Stomach smooth muscle (tissue), 2 donors: ENCODE results near the gene EYA2.

Source experiments
- H3K27ac ChIP-seq: one replicate; pipeline ENCODE4 v1.7.0; 2013; ENCODE audit warnings: mild to moderate bottlenecking, low read length, inconsistent platforms
- H3K27me3 ChIP-seq, 2 donors: one replicate each; pipeline ENCODE4 v1.7.0; 2013; ENCODE audit warnings: low read length in 2 of 2; ENCODE audit not compliant: insufficient read depth in 2 of 2, control insufficient read depth in 1 of 2
- H3K36me3 ChIP-seq, 2 donors: one replicate each; pipeline ENCODE4 v1.7.0; 2013; ENCODE audit warnings: low read length in 2 of 2; ENCODE audit not compliant: control insufficient read depth in 2 of 2, insufficient read depth in 2 of 2
- H3K4me1 ChIP-seq: one replicate; pipeline ENCODE4 v1.7.0; 2013; ENCODE audit warnings: low read length; ENCODE audit not compliant: control insufficient read depth, insufficient read depth
- H3K4me3 ChIP-seq, 2 donors: one replicate each; pipeline ENCODE4 v1.7.0; 2013; ENCODE audit warnings: low read length in 2 of 2
- H3K9ac ChIP-seq, 2 donors: one replicate each; pipeline ENCODE4 v1.7.0; 2013; ENCODE audit warnings: low read length in 2 of 2, mild to moderate bottlenecking in 1 of 2
- H3K9me3 ChIP-seq, 2 donors: one replicate each; pipeline ENCODE4 v1.7.0; 2013; ENCODE audit warnings: low read length in 2 of 2; ENCODE audit not compliant: control insufficient read depth in 2 of 2
- donor health status: healthy.
- donor health status: Pancreatic carcinoma.

Gene EYA2

DNA sequence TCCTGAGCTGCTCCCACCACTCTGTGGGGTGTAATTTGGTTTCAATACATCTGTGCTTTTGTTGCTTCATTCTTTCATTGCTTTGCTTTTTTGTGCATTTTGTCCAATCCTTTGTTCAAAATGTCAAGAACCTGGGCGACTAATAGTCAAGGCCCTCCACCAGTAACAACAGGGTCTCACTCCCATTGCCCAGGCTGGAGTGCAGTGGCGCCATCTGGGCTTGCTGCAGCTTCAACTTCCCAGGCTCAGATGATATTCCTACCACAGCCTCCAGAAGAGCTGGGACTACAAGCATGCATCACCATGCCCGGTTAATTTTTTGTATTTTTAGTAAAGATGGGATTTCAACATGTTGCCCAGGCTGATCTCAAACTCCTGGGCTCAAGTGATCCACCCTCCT is 169.2 kb downstream of the EYA2 start:
- no peak overlapping the region for H3K4me3 ChIP-seq
- no peaks in the 10 kb centered on the region for H3K36me3 ChIP-seq
- no peaks in the 10 kb centered on the region for H3K4me1 ChIP-seq
- H3K9me3 ChIP-seq, result peaks cover 9 to 27% of the 10 kb centered on the region in 2 donors
- no peak overlapping the region for H3K9ac ChIP-seq
- H3K27me3 ChIP-seq, result peaks cover 0 to 2% of the 10 kb centered on the region in 2 donors
- no peak overlapping the region for H3K27ac ChIP-seq

DNA sequence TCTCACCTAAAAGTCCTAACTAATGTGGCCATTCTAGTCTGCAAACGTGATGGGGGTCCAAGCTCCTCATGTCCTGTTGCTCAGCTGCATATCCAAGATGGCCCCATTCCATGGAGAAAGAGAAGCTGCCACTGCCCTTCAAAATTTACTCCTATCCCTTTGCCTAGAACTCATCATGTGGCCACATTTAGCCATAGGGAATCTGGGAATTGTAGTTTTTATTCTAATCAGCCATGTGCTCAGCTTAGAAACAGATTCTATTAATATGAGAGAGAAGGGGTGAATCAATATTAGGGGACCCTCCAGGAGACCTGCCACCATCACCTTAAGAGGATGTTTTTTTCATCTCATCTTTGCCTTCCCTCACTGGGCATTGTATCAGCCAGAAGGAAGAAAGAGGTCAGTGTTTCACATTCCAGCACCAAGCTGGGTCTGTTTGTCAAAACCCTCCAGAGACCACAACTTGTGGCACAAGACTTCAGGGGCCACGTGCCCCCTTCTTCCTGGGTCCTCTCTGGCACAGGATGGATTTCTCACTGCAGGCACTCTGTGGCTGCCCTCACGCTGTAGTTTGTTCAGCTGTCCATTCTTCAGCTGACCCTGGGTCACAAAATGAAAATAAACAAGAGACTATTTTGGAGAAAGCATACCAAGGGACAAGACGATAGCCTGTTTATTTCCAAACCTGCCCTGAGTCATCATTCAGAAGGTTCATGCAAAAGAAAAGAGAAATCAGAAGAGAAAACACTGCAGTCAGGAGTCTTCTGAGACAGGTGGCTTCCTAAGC is 172.0 kb downstream of the EYA2 start:
- no peak overlapping the region for H3K9ac ChIP-seq
- no peaks in the 10 kb centered on the region for H3K36me3 ChIP-seq
- no peaks in the 10 kb centered on the region for H3K4me1 ChIP-seq
- H3K9me3 ChIP-seq, result peaks cover 9 to 23% of the 10 kb centered on the region in 2 donors
- peaks cover 0 to 2% of the 10 kb centered on the region in 2 donors for H3K27me3 ChIP-seq
- H3K27ac ChIP-seq, result no peak overlapping the region
- H3K4me3 ChIP-seq, result no peak overlapping the region

- no peak overlapping the region for H3K9ac ChIP-seq
- no peaks in the 10 kb centered on the region for H3K4me1 ChIP-seq
- H3K9me3 ChIP-seq, result peaks cover 9 to 23% of the 10 kb centered on the region in 2 donors
- H3K27ac ChIP-seq, result no peak overlapping the region
- H3K4me3 ChIP-seq, result no peak overlapping the region
- no peaks in the 10 kb centered on the region for H3K36me3 ChIP-seq
- H3K27me3 ChIP-seq, result peaks cover 0 to 2% of the 10 kb centered on the region in 2 donors
These were observed 173.1 kb downstream of the EYA2 start for GRCh38 chr20:47067776-47068175.

GRCh38 chr20:47070176-47070575 is 175.5 kb downstream of the EYA2 start:
- Histone ChIP-seq H3K4me3 (no peak overlapping the region), H3K4me1 (no peaks in the 10 kb centered on the region), H3K9me3 (peaks cover 9 to 23% of the 10 kb centered on the region in 2 donors), H3K27ac (no peak overlapping the region), H3K36me3 (no peaks in the 10 kb centered on the region), H3K27me3 (peaks cover 0 to 2% of the 10 kb centered on the region in 2 donors), H3K9ac (no peak overlapping the region)

DNA sequence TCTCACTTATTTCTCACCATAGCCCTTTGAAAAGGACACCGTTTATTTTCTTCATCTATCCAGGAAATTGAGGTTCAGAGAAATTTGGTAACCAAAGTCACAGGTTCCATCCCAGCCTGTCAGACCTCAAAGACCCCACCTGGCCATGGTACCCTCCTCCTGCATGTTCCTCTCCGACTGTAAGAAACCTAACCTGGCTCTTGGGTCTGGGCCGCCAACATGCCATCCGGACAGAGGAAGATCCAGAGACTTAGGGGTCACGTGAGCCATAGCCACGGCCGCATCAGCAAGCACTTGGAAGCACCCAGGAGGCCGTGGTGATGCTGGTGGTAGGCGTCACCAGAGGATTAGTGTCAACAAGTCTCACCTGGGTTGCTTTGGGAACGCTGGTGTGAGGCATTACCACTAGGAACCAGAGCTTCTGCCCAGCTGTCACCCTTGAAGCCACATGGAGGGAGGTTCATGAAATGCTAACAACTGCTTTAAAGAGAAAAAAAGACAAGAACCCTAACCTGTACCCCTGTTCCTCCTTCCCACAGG is 177.1 kb downstream of the EYA2 start:
- Histone ChIP-seq H3K27ac (no peak overlapping the region), H3K4me3 (no peak overlapping the region), H3K9me3 (peaks cover 7 to 18% of the 10 kb centered on the region in 2 donors)

GRCh38 chr20:47073766-47074475 is 179.3 kb downstream of the EYA2 start:
- Histone ChIP-seq H3K9me3 (peaks cover 4 to 6% of the 10 kb centered on the region in 2 donors), H3K4me1 (no peaks in the 10 kb centered on the region), H3K27ac (no peak overlapping the region), H3K4me3 (no peak overlapping the region), H3K27me3 (peaks cover 0 to 3% of the 10 kb centered on the region in 2 donors), H3K9ac (no peak overlapping the region), H3K36me3 (no peaks in the 10 kb centered on the region)

More for the DNA sequence above, 177.1 kb downstream of the EYA2 start:
- Histone ChIP-seq H3K27me3 (peaks cover 0 to 2% of the 10 kb centered on the region in 2 donors), H3K36me3 (no peaks in the 10 kb centered on the region), H3K9ac (no peak overlapping the region), H3K4me1 (no peaks in the 10 kb centered on the region)

GRCh38 chr20:47075263-47075662 is 180.6 kb downstream of the EYA2 start:
- H3K27me3 ChIP-seq, result peaks cover 0 to 3% of the 10 kb centered on the region in 2 donors
- H3K9me3 ChIP-seq, result peaks cover 4 to 6% of the 10 kb centered on the region in 2 donors
- no peak overlapping the region for H3K4me3 ChIP-seq

DNA sequence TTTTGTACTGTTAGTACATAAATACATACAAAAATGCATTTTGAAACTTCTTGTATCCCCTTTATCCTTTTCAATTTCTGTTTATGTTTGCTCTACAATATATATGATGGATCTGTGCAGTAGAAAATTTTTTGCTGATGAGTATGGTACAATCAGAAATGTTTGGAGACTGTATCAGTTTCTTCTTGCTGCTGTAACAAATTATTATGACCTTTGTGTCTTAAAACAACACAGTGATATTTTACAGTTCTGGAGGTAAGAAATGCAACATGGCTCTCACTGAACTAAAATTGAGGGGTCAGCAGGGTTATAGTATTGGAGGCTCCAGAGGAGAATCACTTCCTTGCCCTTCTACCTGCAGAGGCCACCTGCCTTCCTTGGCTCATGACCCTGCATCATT is 184.4 kb downstream of the EYA2 start:
- H3K9ac ChIP-seq, result no peak overlapping the region
- H3K4me1 ChIP-seq, result no peaks in the 10 kb centered on the region
- no peak overlapping the region for H3K4me3 ChIP-seq
- H3K36me3 ChIP-seq, result no peaks in the 10 kb centered on the region
- H3K9me3 ChIP-seq, result peaks cover 4 to 6% of the 10 kb centered on the region in 2 donors
- peaks cover 0 to 2% of the 10 kb centered on the region in 2 donors for H3K27me3 ChIP-seq
- H3K27ac ChIP-seq, result no peak overlapping the region

More at GRCh38 chr20:47075263-47075662, 180.6 kb downstream of the EYA2 start:
- Histone ChIP-seq H3K27ac (no peak overlapping the region), H3K9ac (no peak overlapping the region), H3K4me1 (no peaks in the 10 kb centered on the region), H3K36me3 (no peaks in the 10 kb centered on the region)

DNA sequence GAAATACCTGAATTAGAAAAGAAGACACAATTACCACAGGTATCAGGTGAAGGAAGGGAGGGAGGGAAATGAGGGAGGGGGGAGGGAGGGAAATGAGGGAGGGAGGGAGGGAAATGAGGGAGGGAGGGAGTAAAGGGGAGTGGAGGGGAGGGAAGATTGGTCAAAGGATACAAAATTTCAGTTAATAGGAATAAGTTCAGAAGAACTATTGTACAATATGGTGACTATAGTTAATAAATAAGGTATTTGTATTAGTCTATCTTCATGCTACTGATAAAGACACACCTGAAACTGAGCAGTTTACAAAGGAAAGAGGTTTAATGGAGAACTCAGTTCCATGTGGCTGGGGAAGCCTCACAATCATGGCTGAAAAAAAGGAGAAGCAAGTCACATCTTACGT is 185.7 kb downstream of the EYA2 start:
- Histone ChIP-seq H3K4me1 (no peaks in the 10 kb centered on the region), H3K9ac (no peak overlapping the region), H3K27ac (no peak overlapping the region), H3K9me3 (peaks cover 4 to 6% of the 10 kb centered on the region in 2 donors), H3K4me3 (no peak overlapping the region), H3K27me3 (peaks cover 0 to 2% of the 10 kb centered on the region in 2 donors), H3K36me3 (no peaks in the 10 kb centered on the region)

GRCh38 chr20:47086316-47086715 is 191.7 kb downstream of the EYA2 start:
- peaks cover 0 to 2% of the 10 kb centered on the region in 2 donors for H3K27me3 ChIP-seq
- H3K4me3 ChIP-seq, result no peak overlapping the region
- no peak overlapping the region for H3K27ac ChIP-seq
- H3K9ac ChIP-seq, result no peak overlapping the region
- H3K9me3 ChIP-seq, result no peaks in the 10 kb centered on the region
- no peaks in the 10 kb centered on the region for H3K4me1 ChIP-seq
- no peaks in the 10 kb centered on the region for H3K36me3 ChIP-seq
